BJ (cell line): Measurements from ENCODE around the gene GDPD1. TPM values are rescaled to one million over a fixed set of nuclear protein-coding genes. Genes with fewer than 3 reads are reported as not detected.
"Not testable (repeated sequence)": the region's sequence is repeated elsewhere in the genome, so short reads cannot be mapped to it uniquely, and the experiment has no call there.

Experiments
- CTCF ChIA-PET: fragments of 350-600 bp; formaldehyde crosslinking; extraction: SDS; loops from one replicate; lab custom pipeline; 2021; ENCODE audit warnings: antibody characterized with exemption, inconsistent platforms; lab: Yijun Ruan, JAX
- POLR2A ChIA-PET: fragments of 300-600 bp; sonication (Branson Sonifier 250); formaldehyde crosslinking; extraction: SDS; loops from one replicate; lab custom pipeline; 2021; ENCODE audit warnings: antibody characterized with exemption; lab: Charles Lee
- DNase-seq: peaks from one replicate; pipeline ENCODE4 v3.0.0-alpha.2; 2011; ENCODE audit warnings: low read depth
- H3K27me3 ChIP-seq: 2 replicates; pipeline ENCODE4 v1.6.0; 2011; ENCODE audit warnings: low read length; ENCODE audit not compliant: control insufficient read depth, insufficient read depth
- H3K36me3 ChIP-seq: 2 replicates; pipeline ENCODE4 v1.5.1; 2011; ENCODE audit warnings: low read length; ENCODE audit not compliant: control insufficient read depth, insufficient read depth
- H3K4me3 ChIP-seq: 2 replicates; pipeline ENCODE4 v1.5.1; 2011; ENCODE audit warnings: low read depth, mild to moderate bottlenecking, control low read depth, low read length
- polyA plus RNA-seq: library from polyadenylated mRNA; depleted of rRNA; stranded (reverse); fragments of >200 nt; gene quantifications from 2 replicates; pipeline ENCODE4 v1.2.3, GENCODE V29; 2011
- TF ChIP-seq, protein P1 (sequence below): IDR thresholded peaks from 2 replicates; pipeline ENCODE4 v1.5.1; 2011; ENCODE audit warnings: low read depth, mild to moderate bottlenecking, control low read depth, inconsistent platforms, low read length, moderate library complexity; ENCODE audit not compliant: insufficient read depth

The GDPD1 gene
- polyA plus RNA-seq, 1 experiment, result 0.86 TPM

- Histone ChIP-seq H3K36me3 (no peaks in the 10 kb centered on the region; the same call in 1 of the 2 replicates), H3K4me3 (no peak overlapping the region), H3K27me3 (no peaks in the 10 kb centered on the region)
- CTCF ChIA-PET, result no interaction called here
- POLR2A ChIA-PET, result no interaction called here
- no peak for DNase-seq
- TF ChIP-seq, protein P1, sequence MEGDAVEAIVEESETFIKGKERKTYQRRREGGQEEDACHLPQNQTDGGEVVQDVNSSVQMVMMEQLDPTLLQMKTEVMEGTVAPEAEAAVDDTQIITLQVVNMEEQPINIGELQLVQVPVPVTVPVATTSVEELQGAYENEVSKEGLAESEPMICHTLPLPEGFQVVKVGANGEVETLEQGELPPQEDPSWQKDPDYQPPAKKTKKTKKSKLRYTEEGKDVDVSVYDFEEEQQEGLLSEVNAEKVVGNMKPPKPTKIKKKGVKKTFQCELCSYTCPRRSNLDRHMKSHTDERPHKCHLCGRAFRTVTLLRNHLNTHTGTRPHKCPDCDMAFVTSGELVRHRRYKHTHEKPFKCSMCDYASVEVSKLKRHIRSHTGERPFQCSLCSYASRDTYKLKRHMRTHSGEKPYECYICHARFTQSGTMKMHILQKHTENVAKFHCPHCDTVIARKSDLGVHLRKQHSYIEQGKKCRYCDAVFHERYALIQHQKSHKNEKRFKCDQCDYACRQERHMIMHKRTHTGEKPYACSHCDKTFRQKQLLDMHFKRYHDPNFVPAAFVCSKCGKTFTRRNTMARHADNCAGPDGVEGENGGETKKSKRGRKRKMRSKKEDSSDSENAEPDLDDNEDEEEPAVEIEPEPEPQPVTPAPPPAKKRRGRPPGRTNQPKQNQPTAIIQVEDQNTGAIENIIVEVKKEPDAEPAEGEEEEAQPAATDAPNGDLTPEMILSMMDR, result no peak
Measured at GRCh38 chr17:59219370-59219769, 941 bp upstream of the GDPD1 start.

GRCh38 chr17:59219992-59220327 is 351 bp upstream of the GDPD1 start:
- no peak for DNase-seq
- no peaks in the 10 kb centered on the region for H3K27me3 ChIP-seq
- H3K4me3 ChIP-seq, result peak overlapping the region; percentile 56
- CTCF ChIA-PET, result interaction anchor here (0.6 to 1.0 kb wide), 3 partner anchors 8 to 91 kb away, joined by 3 to 5 read pairs (median 5); no protein-coding TSS in a partner anchor
- TF ChIP-seq, protein P1, result no peak
- no peaks in the 10 kb centered on the region for H3K36me3 ChIP-seq
- POLR2A ChIA-PET, result no interaction called here

DNA sequence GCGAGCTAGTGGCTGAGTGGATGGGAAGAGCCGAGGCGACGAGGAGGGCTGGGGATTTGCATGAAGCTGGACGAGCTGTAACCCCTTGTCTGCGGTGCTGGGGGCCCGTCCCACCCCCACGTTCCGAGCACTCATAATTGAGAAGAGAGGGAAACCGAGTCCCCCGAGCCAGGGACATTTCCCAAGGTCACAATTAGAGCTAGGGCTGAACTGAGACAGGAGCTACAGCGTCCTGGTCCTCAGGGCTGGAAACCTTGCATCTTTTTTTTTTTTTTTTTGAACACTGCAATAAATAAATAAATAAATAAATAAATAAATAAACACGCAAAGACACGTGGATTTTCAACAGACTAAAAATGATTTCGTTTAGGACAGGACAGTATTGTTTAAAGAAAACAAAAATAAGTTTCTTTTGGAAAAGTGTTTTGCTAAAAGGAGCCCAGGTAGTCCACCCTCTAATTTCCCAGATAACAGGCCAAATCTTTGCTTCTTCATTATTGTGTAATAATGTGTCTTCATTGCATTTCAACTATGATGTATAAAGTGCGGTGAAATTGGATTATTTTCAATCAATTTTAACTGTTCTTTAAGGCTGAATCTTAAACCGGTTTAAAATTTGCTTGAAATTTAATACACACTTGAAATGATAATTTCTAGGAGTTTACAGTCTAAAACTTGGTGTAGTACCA is 992 bp downstream of the GDPD1 start:
- H3K36me3 ChIP-seq, result no peaks in the 10 kb centered on the region
- CTCF ChIA-PET, result interaction anchor here (0.7 kb wide), 1 partner anchor 9 kb away, joined by 3 read pairs; no protein-coding TSS in a partner anchor
- peak overlapping the region; percentile 56 for H3K4me3 ChIP-seq
- no peak for DNase-seq
- H3K27me3 ChIP-seq, result no peaks in the 10 kb centered on the region
- POLR2A ChIA-PET, result no interaction called here
- TF ChIP-seq, protein P1, result no peak

DNA sequence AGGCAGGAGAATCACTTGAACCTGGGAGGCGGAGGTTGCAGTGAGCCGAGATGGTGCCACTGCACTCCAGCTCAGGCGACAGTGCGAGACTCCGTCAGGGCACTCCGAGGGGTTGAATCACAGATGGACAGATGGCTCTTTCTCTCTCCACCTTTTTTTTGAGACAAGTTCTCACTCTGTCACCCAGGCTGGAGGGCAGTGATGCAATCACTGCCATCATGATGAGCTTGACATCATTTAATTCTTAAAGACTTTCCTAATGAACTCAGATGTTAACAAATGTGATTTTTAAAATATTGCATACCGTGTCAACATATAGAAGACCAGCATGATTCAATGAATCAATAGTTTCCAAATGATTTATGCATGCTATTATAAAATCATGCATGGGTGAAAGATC is 3.5 kb downstream of the GDPD1 start:
- Histone ChIP-seq H3K27me3 (no peaks in the 10 kb centered on the region), H3K36me3 (no peaks in the 10 kb centered on the region), H3K4me3 (no peak overlapping the region)
- no peak for DNase-seq
- POLR2A ChIA-PET, result no interaction called here
- TF ChIP-seq, protein P1, result no peak
- CTCF ChIA-PET, result interaction anchor here (0.7 kb wide), 1 partner anchor 106 kb away, joined by 3 read pairs; no protein-coding TSS in a partner anchor

GRCh38 chr17:59228588-59228987 is 8.3 kb downstream of the GDPD1 start:
- not testable (repeated sequence) for H3K27me3 ChIP-seq
- CTCF ChIA-PET, result interaction anchor here (0.6 to 1.1 kb wide), 3 partner anchors 9 to 222 kb away, joined by 3 to 5 read pairs (median 4); no protein-coding TSS in a partner anchor

More at GRCh38 chr17:59228588-59228987, 8.3 kb downstream of the GDPD1 start:
- H3K4me3 ChIP-seq, H3K36me3 ChIP-seq, DNase-seq, POLR2A ChIA-PET: not testable (repeated sequence)
